Measurements from ENCODE around the gene HMCN2. TPM values are rescaled to one million over a fixed set of nuclear protein-coding genes. Genes with fewer than 3 reads are reported as not detected.

The HMCN2 gene
- total and polyA plus RNA-seq, 4 donors: 0.24 to 1.8 (median 0.29) TPM

- peaks cover 0 to 7% (median 1%) of the 10 kb centered on the region in 4 donors for H3K4me1 ChIP-seq (ENCODE audit: control insufficient read depth in 4 of 4, insufficient read depth in 4 of 4, low read length in 3 of 4)
- no peaks in the 10 kb centered on the region for H3K27me3 ChIP-seq (ENCODE audit: control insufficient read depth in 4 of 4, insufficient read depth in 4 of 4, low read length in 3 of 4)
- no peak overlapping the region for H3K9ac ChIP-seq (ENCODE audit: low read depth in 1 of 2, low read length in 2 of 2)
- TF ChIP-seq HNF4A (conservative IDR thresholded peaks at IDR 0.05): no peak
- no peak for TF ChIP-seq GABPA (IDR thresholded peaks at IDR 0.05 in 1 of 2, conservative IDR thresholded peaks at IDR 0.05 in 1 of 2)
- TF ChIP-seq, protein P1, sequence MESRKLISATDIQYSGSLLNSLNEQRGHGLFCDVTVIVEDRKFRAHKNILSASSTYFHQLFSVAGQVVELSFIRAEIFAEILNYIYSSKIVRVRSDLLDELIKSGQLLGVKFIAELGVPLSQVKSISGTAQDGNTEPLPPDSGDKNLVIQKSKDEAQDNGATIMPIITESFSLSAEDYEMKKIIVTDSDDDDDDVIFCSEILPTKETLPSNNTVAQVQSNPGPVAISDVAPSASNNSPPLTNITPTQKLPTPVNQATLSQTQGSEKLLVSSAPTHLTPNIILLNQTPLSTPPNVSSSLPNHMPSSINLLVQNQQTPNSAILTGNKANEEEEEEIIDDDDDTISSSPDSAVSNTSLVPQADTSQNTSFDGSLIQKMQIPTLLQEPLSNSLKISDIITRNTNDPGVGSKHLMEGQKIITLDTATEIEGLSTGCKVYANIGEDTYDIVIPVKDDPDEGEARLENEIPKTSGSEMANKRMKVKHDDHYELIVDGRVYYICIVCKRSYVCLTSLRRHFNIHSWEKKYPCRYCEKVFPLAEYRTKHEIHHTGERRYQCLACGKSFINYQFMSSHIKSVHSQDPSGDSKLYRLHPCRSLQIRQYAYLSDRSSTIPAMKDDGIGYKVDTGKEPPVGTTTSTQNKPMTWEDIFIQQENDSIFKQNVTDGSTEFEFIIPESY (IDR thresholded peaks at IDR 0.05): no peak
- TF ChIP-seq, protein P2, sequence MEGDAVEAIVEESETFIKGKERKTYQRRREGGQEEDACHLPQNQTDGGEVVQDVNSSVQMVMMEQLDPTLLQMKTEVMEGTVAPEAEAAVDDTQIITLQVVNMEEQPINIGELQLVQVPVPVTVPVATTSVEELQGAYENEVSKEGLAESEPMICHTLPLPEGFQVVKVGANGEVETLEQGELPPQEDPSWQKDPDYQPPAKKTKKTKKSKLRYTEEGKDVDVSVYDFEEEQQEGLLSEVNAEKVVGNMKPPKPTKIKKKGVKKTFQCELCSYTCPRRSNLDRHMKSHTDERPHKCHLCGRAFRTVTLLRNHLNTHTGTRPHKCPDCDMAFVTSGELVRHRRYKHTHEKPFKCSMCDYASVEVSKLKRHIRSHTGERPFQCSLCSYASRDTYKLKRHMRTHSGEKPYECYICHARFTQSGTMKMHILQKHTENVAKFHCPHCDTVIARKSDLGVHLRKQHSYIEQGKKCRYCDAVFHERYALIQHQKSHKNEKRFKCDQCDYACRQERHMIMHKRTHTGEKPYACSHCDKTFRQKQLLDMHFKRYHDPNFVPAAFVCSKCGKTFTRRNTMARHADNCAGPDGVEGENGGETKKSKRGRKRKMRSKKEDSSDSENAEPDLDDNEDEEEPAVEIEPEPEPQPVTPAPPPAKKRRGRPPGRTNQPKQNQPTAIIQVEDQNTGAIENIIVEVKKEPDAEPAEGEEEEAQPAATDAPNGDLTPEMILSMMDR (IDR thresholded peaks at IDR 0.05; ENCODE audit: low read depth, low read length, missing input control): no peak
- no peak for TF ChIP-seq FOXA2 (IDR thresholded peaks at IDR 0.05)
- no peak for TF ChIP-seq RXRA (IDR thresholded peaks at IDR 0.05)
- TF ChIP-seq RAD21 (IDR thresholded peaks at IDR 0.05): no peak
- WGBS: 73% methylated on average over 20 of the region's 20 CpGs
- no peaks in the 10 kb centered on the region for H3K9me3 ChIP-seq (ENCODE audit: control insufficient read depth in 4 of 4, low read length in 3 of 4)
- DNase-seq (ENCODE audit: low spot score): no peak
- H3K36me3 ChIP-seq (ENCODE audit: control insufficient read depth in 4 of 4, insufficient read depth in 3 of 4, low read depth in 1 of 4, low read length in 3 of 4): peaks cover 22 to 63% (median 42%) of the 10 kb centered on the region in 4 donors
- H3K4me3 ChIP-seq (ENCODE audit: low read depth in 1 of 3, low read length in 3 of 3): no peak overlapping the region
- no peak overlapping the region for H3K27ac ChIP-seq (ENCODE audit: low read depth in 1 of 2, low read length in 2 of 2)
Measured at GRCh38 chr9:130471411-130472183, 206.0 kb downstream of the HMCN2 start.

- 87% methylated on average over 19 of the region's 19 CpGs for WGBS
- Histone ChIP-seq H3K27ac (ENCODE audit: low read depth in 1 of 2, low read length in 2 of 2) (no peak overlapping the region), H3K36me3 (ENCODE audit: control insufficient read depth in 4 of 4, insufficient read depth in 3 of 4, low read depth in 1 of 4, low read length in 3 of 4) (peaks cover 22 to 68% (median 46%) of the 10 kb centered on the region in 4 donors), H3K4me3 (ENCODE audit: low read depth in 1 of 3, low read length in 3 of 3) (no peak overlapping the region), H3K9me3 (ENCODE audit: control insufficient read depth in 4 of 4, low read length in 3 of 4) (no peaks in the 10 kb centered on the region), H3K9ac (ENCODE audit: low read depth in 1 of 2, low read length in 2 of 2) (no peak overlapping the region), H3K4me1 (ENCODE audit: control insufficient read depth in 4 of 4, insufficient read depth in 4 of 4, low read length in 3 of 4) (peaks cover 0 to under 1% (median 0%) of the 10 kb centered on the region in 4 donors), H3K27me3 (ENCODE audit: control insufficient read depth in 4 of 4, insufficient read depth in 4 of 4, low read length in 3 of 4) (no peaks in the 10 kb centered on the region)
- TF ChIP-seq, protein P1 (IDR thresholded peaks at IDR 0.05): no peak
- TF ChIP-seq ATF3 (IDR thresholded peaks at IDR 0.05) (no peak), HNF4A (conservative IDR thresholded peaks at IDR 0.05) (no peak), FOXA1 (IDR thresholded peaks at IDR 0.05) (no peak), JUND (IDR thresholded peaks at IDR 0.05) (no peak), RXRA (IDR thresholded peaks at IDR 0.05) (no peak), HNF4G (IDR thresholded peaks at IDR 0.05) (no peak), YY1 (IDR thresholded peaks at IDR 0.05) (no peak), SP1 (IDR thresholded peaks at IDR 0.05) (no peak), EGR1 (IDR thresholded peaks at IDR 0.05; ENCODE audit: low read depth in 2 of 2) (no peak), GABPA (IDR thresholded peaks at IDR 0.05 in 1 of 2, conservative IDR thresholded peaks at IDR 0.05 in 1 of 2) (no peak)
- TF ChIP-seq, protein P2 (IDR thresholded peaks at IDR 0.05; ENCODE audit: low read depth, low read length, missing input control): no peak
- no peak for DNase-seq (ENCODE audit: low spot score)
Measured at GRCh38 chr9:130472184-130472705, 206.7 kb downstream of the HMCN2 start.

Data from liver (tissue), 9 donors.